Measurements from ENCODE around the gene TSHZ1.

- TF ChIP-seq CTCF (IDR thresholded peaks at IDR 0.05; ENCODE audit: insufficient read depth, low read length, poor library complexity, severe bottlenecking) = no peak
- TF ChIP-seq EZH2phosphoT487 (conservative IDR thresholded peaks at IDR 0.05; ENCODE audit: low read length) = no peak
Measured at GRCh38 chr18:75323821-75324585, 113.4 kb downstream of the TSHZ1 start.

Measured in SU-DHL-6 (cell line).